ENCODE measurements around the gene KCNN1. TPM values are rescaled to one million over a fixed set of nuclear protein-coding genes. Genes with fewer than 3 reads are reported as not detected.
A peak's percentile ranks its signal among the peaks of the same experiment; 100 is the strongest.

The KCNN1 gene
- total and polyA plus RNA-seq, 2 of the 4 experiments (the other 2 are of a cell fraction): 0.09 TPM; not detected in 1

DNA sequence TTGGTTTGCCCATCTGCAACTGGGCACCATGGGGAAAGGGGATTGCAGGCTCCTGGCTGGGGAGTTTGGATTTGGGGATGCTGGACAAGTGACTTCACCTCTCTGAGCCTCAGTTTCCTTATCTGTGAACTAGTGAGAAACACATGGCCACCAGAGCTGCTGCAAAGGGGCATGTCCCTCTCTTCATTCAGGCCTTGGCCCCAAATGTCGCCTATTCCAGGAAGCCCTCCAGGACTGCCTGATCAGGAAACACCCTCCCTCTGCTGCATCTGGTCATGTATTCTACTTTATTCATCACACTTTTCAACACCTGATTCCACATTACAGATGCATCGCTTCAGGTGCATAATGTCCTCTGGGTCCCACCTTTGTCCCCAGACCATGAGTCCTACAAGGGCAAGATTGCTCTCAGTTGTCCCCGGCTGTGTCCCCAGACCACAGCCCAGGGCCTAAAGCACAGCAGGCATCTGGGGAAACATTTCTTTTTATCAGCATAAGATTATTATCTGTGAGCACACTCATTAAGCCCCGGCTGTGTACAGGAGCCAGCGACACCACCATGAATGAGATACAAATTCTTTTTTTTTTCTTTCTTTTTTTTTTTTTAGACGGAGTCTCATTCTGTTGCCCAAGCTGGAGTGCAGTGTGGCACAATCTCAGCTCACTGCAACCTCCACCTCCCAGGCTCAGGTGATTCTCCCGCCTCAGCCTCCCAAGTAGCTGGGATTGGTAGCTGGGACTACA lies 78.6 kb downstream of the KCNN1 start (continued):
- TF ChIP-seq RFX5 (IDR thresholded peaks at IDR 0.05; ENCODE audit: low read depth, low read length): no peak

GRCh38 chr19:18046059-18046718 lies 79.3 kb downstream of the KCNN1 start:
- Histone ChIP-seq H4K8ac (ENCODE audit: low read depth in 2 of 2, low read length in 2 of 2) (peak overlapping the region in 1 of 2 experiments; percentile 39; a peak in 1 of 4 replicates), H4K5ac (ENCODE audit: low read depth, low read length) (no peak overlapping the region), H4K91ac (ENCODE audit: insufficient read depth, low read depth, low read length) (peak overlapping the region; percentile 53), H3K14ac (replicated peaks; ENCODE audit: low read depth, low read length) (0 out of 2 replicates have a peak overlapping the region, but pooled peaks have one; percentile 9), H3K36me3 (ENCODE audit: control insufficient read depth, insufficient read depth, low read length) (no peaks in the 10 kb centered on the region), H3K18ac (ENCODE audit: low read depth, low read length) (no peak overlapping the region), H3K56ac (ENCODE audit: extremely low read depth, insufficient read depth, low read length) (no peak overlapping the region), H3K4me2 (ENCODE audit: low read depth, low read length) (no peak overlapping the region), H3K23ac (ENCODE audit: low read depth, low read length) (no peak overlapping the region), H3K9ac (ENCODE audit: low read depth, low read length) (no peak overlapping the region), H2AK9ac (replicated peaks; ENCODE audit: low read depth, low read length, poor library complexity) (no peak overlapping the region), H3K4me1 (ENCODE audit: control insufficient read depth, insufficient read depth, low read length) (peaks cover 8% of the 10 kb centered on the region), H3K4ac (ENCODE audit: low read depth, low read length) (peak overlapping the region; percentile 63), H3K27me3 (ENCODE audit: control insufficient read depth, insufficient read depth, low read length) (no peaks in the 10 kb centered on the region; the same call in 1 of the 2 replicates), H2BK5ac (ENCODE audit: low read depth, low read length, poor library complexity, severe bottlenecking) (no peak overlapping the region), H2BK20ac (ENCODE audit: low read depth, low read length) (peak overlapping the region; percentile 61), H3K9me3 (ENCODE audit: control insufficient read depth, insufficient read depth, low read length) (peaks cover 3% of the 10 kb centered on the region; the same call in 1 of the 2 replicates), H2BK15ac (ENCODE audit: low read depth, low read length) (no peak overlapping the region), H2BK120ac (ENCODE audit: low read depth, low read length) (peak overlapping the region; percentile 74), H4K20me1 (ENCODE audit: insufficient read depth, low read length) (no peaks in the 10 kb centered on the region), H3K79me1 (ENCODE audit: low read depth in 1 of 2, low read length in 2 of 2) (no peaks in the 10 kb centered on the region), H3K27ac (ENCODE audit: insufficient read depth, low read length) (no peak overlapping the region), H2AFZ (replicated peaks; ENCODE audit: low read length, poor library complexity) (peak overlapping the region; percentile 16), H3K4me3 (ENCODE audit: insufficient read depth, low read depth, low read length) (no peak overlapping the region), H3K9me1 (ENCODE audit: insufficient read depth, low read length) (peaks cover 9% of the 10 kb centered on the region), H2AK5ac (ENCODE audit: low read depth, low read length) (peak overlapping the region; percentile 65)
- ATAC-seq (ENCODE audit: low read depth) (peak; percentile 83), DNase-seq (peak; percentile 82)
- WGBS, 2 experiments (ENCODE audit: extremely low coverage in 2 of 2, insufficient read length in 1 of 2): 27% methylated on average over 11 of the region's 14 CpGs; no CpG with 5 or more reads in 1 of the 2 experiments
- POLR2A ChIA-PET (ENCODE audit: unreplicated experiment): no interaction called here
- intact Hi-C loops (cut with micrococcal nuclease) (no loop called here), dilution Hi-C loops (cut with HindIII; ENCODE audit: low sequenced_read_pairs, unreplicated experiment) (no loop called here), in situ Hi-C loops (cut with MboI; ENCODE audit: low sequenced_read_pairs) (no loop called here)
- CTCF ChIA-PET: no interaction called here
- BruUV-seq (replicated peaks): no TSS peak
- TF ChIP-seq CEBPB (IDR thresholded peaks at IDR 0.05; ENCODE audit: low read depth, low read length) (peak; percentile 41; the same call in 1 of the 2 replicates), NFE2L2 (IDR thresholded peaks at IDR 0.05; ENCODE audit: low read depth, low read length) (no peak), BHLHE40 (IDR thresholded peaks at IDR 0.05; ENCODE audit: low read depth, low read length) (peak; percentile 37; the same call in 1 of the 2 replicates), FOS (IDR thresholded peaks at IDR 0.05; ENCODE audit: low read depth, low read length) (peak; percentile 84), MAZ (IDR thresholded peaks at IDR 0.05; ENCODE audit: borderline replicate concordance, low read depth, low read length) (no peak)
- TF ChIP-seq, protein P1, sequence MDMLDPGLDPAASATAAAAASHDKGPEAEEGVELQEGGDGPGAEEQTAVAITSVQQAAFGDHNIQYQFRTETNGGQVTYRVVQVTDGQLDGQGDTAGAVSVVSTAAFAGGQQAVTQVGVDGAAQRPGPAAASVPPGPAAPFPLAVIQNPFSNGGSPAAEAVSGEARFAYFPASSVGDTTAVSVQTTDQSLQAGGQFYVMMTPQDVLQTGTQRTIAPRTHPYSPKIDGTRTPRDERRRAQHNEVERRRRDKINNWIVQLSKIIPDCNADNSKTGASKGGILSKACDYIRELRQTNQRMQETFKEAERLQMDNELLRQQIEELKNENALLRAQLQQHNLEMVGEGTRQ (IDR thresholded peaks at IDR 0.05; ENCODE audit: low read depth, low read length): no peak

Data from IMR-90 (cell line).